HepG2 (cell line): ENCODE results near the gene ENPP7. TPM values are rescaled to one million over a fixed set of nuclear protein-coding genes. Genes with fewer than 3 reads are reported as not detected.

Experiments
- ATAC-seq: fragments of 200-7000 bp; cut with Tn5 transposase; 3 replicates; pipeline ENCODE4 v1.9.1; 2020; ENCODE audit warnings: mild to moderate bottlenecking, moderate library complexity
- BruUV-seq: library from RNA; stranded (reverse); fragments of 400-500 nt; replicated peaks from 2 replicates; lab custom pipeline; 2021; lab: Mats Ljungman, UMichigan
- CTCF ChIA-PET: fragments of 300-600 bp; formaldehyde crosslinking; extraction: SDS; loops from one replicate; lab custom pipeline; 2021; ENCODE audit warnings: low total read pairs, inconsistent platforms, low intra/inter-chr PET ratio; lab: Yijun Ruan, JAX
- POLR2A ChIA-PET: fragments of 350-600 bp; sonication (Branson Sonifier 250); formaldehyde crosslinking; loops from one replicate; lab custom pipeline; 2020; ENCODE audit warnings: antibody characterized with exemption, inconsistent platforms; lab: Yijun Ruan, JAX
- DNase-seq: peaks from one replicate; pipeline ENCODE4 v3.0.0-alpha.2; 2015; ENCODE audit warnings: low spot score
- FAIRE-seq: peaks from 3 replicates; lab custom pipeline; 2011; peaks lifted over from hg19 to GRCh38; lab: Jason Lieb, UNC
- H2AFZ ChIP-seq: one replicate; pipeline ENCODE4 v1.6.1; 2011; ENCODE audit warnings: low read length, inconsistent platforms
- H3K27ac ChIP-seq: fragments of 300-600 bp; 3 replicates; pipeline ENCODE4 v1.8.0; 2011; ENCODE audit warnings: mixed run types, mild to moderate bottlenecking, mixed read lengths, low read length, inconsistent platforms; ENCODE audit not compliant: insufficient read depth; ENCODE audit errors: extremely low read length
- H3K27me3 ChIP-seq, 2 experiments: fragments of 200-600 bp in 1 of 2; 2 replicates in 1 of 2; 3 replicates in 1 of 2; pipeline versions ENCODE4 v1.6.0 to v1.8.0; 2011; ENCODE audit warnings: low read length in 2 of 2, mild to moderate bottlenecking in 2 of 2, moderate library complexity in 2 of 2, inconsistent platforms in 1 of 2; ENCODE audit not compliant: insufficient read depth in 2 of 2, control insufficient read depth in 1 of 2
- H3K36me3 ChIP-seq, 2 experiments: fragments of 200-600 bp in 1 of 2; replicated peaks in 1 of 2; 2 replicates in 1 of 2; 3 replicates in 1 of 2; pipeline versions ENCODE4 v1.5.1 to v1.8.0; 2011; ENCODE audit warnings: low read length in 2 of 2, inconsistent platforms in 1 of 2; ENCODE audit not compliant: insufficient read depth in 2 of 2, control insufficient read depth in 1 of 2
- H3K4me1 ChIP-seq: 2 replicates; pipeline ENCODE4 v1.5.1; 2012; ENCODE audit warnings: low read length, inconsistent platforms; ENCODE audit not compliant: insufficient read depth
- H3K4me2 ChIP-seq: 2 replicates; pipeline ENCODE4 v1.6.0; 2011; ENCODE audit warnings: low read depth, low read length, inconsistent platforms
- H3K4me3 ChIP-seq, 3 experiments: fragments of 200-600 bp in 1 of 3; sonication (generic), shearing (Covaris generic) in 1 of 3; replicated peaks in 1 of 3; 2 replicates each; pipeline ENCODE4 v1.5.1; 2011 to 2016; ENCODE audit warnings: low read length in 3 of 3, inconsistent platforms in 2 of 3, low read depth in 2 of 3, mild to moderate bottlenecking in 2 of 3, control low read depth in 1 of 3, mixed read lengths in 1 of 3; ENCODE audit not compliant: insufficient read depth in 1 of 3
- H3K79me2 ChIP-seq: one replicate; pipeline ENCODE4 v1.6.1; 2011; ENCODE audit warnings: low read length, inconsistent platforms; ENCODE audit not compliant: insufficient read depth
- H3K9ac ChIP-seq: 2 replicates; pipeline ENCODE4 v1.6.0; 2011; ENCODE audit warnings: mild to moderate bottlenecking, low read depth, low read length, inconsistent platforms; ENCODE audit not compliant: insufficient read depth
- H3K9me3 ChIP-seq: 2 replicates; pipeline ENCODE4 v1.5.1; 2012; ENCODE audit warnings: mild to moderate bottlenecking, low read length
- H4K20me1 ChIP-seq: 2 replicates; pipeline ENCODE4 v1.6.0; 2011; ENCODE audit warnings: inconsistent platforms, mild to moderate bottlenecking, low read length, moderate library complexity; ENCODE audit not compliant: insufficient read depth
- WGBS: methylation state at CpG from one replicate; pipeline ENCODE4 v1.1.6; 2017; ENCODE audit warnings: low lambda C conversion rate; 5-methylcytosine and 5-hydroxymethylcytosine counted together
- in situ Hi-C: cut with HindIII; loops from 2 replicates; pipeline ENCODE4 v1.10.0; 2017; ENCODE audit warnings: low pct_unique_long_range_greater_than_20kb; ENCODE audit not compliant: extremely low pct_ligation_motif_present
- intact Hi-C: fragments of 100-400 bp; cut with micrococcal nuclease; formaldehyde crosslinking; loops from one replicate; pipeline ENCODE4 v1.10.0; 2022; ENCODE audit not compliant: unreplicated experiment
- polyA plus RNA-seq, 8 experiments: library from polyadenylated mRNA; depleted of rRNA in 3 of 8; stranded (reverse) in 7 of 8; unstranded in 1 of 8; fragments of >200 nt; fragmentation: Illumina TruSeq in 4 of 8; extraction: Trizol in 4 of 8; gene quantifications; 2 replicates each; pipeline versions ENCODE4 v1.2.1 to v1.2.3, GENCODE V29; 2011 to 2016; ENCODE audit warnings: low read depth in 4 of 8, missing spikeins in 1 of 8, mixed read lengths in 1 of 8; ENCODE audit not compliant: insufficient read depth in 1 of 8
- total RNA-seq, 5 experiments: library from RNA; depleted of rRNA; stranded (reverse); fragments of >200 nt; fragmentation: Illumina TruSeq; extraction: Trizol; gene quantifications; 2 replicates each; pipeline ENCODE4 v1.2.3, GENCODE V29; 2016; ENCODE audit warnings: low read depth in 1 of 5
- TF ChIP-seq, protein P1 (sequence below): sonication (generic); formaldehyde crosslinking; IDR thresholded peaks from 2 replicates; pipeline ENCODE4 v1.8.0; 2022; ENCODE audit warnings: mild to moderate bottlenecking, missing genetic modification reagents, moderate library complexity
- TF ChIP-seq, protein P2 (sequence below): sonication (generic); formaldehyde crosslinking; IDR thresholded peaks from 2 replicates; pipeline ENCODE4 v1.5.1; 2020; ENCODE audit warnings: mild to moderate bottlenecking, missing genetic modification reagents, moderate library complexity

Gene ENPP7
- total and polyA plus RNA-seq, 2 of the 13 experiments (the other 11 are each of a cell fraction or from before 2014, with no cell fraction given), result 1.1 to 2.2 TPM

DNA sequence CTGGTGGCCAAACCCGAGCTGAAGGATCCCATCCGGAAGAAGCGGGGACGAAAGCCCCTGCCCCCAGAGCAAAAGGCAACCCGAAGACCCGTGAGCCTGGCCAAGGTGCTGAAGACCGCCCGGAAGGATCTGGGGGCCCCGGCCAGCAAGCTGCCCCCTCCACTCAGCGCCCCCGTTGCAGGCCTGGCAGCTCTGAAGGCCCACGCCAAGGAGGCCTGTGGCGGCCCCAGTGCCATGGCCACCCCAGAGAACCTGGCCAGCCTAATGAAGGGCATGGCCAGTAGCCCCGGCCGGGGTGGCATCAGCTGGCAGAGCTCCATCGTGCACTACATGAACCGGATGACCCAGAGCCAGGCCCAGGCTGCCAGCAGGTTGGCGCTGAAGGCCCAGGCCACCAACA, 53.1 kb downstream of the ENPP7 start:
- ATAC-seq, result no peak
- Histone ChIP-seq H2AFZ (no peak overlapping the region), H3K27ac (no peak overlapping the region), H4K20me1 (peaks cover 18% of the 10 kb centered on the region; the same call in 1 of the 2 replicates), H3K36me3 (peaks cover 23 to 35% of the 10 kb centered on the region in 2 experiments)
- TF ChIP-seq, protein P1, sequence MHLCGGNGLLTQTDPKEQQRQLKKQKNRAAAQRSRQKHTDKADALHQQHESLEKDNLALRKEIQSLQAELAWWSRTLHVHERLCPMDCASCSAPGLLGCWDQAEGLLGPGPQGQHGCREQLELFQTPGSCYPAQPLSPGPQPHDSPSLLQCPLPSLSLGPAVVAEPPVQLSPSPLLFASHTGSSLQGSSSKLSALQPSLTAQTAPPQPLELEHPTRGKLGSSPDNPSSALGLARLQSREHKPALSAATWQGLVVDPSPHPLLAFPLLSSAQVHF, result no peak
- TF ChIP-seq, protein P2, sequence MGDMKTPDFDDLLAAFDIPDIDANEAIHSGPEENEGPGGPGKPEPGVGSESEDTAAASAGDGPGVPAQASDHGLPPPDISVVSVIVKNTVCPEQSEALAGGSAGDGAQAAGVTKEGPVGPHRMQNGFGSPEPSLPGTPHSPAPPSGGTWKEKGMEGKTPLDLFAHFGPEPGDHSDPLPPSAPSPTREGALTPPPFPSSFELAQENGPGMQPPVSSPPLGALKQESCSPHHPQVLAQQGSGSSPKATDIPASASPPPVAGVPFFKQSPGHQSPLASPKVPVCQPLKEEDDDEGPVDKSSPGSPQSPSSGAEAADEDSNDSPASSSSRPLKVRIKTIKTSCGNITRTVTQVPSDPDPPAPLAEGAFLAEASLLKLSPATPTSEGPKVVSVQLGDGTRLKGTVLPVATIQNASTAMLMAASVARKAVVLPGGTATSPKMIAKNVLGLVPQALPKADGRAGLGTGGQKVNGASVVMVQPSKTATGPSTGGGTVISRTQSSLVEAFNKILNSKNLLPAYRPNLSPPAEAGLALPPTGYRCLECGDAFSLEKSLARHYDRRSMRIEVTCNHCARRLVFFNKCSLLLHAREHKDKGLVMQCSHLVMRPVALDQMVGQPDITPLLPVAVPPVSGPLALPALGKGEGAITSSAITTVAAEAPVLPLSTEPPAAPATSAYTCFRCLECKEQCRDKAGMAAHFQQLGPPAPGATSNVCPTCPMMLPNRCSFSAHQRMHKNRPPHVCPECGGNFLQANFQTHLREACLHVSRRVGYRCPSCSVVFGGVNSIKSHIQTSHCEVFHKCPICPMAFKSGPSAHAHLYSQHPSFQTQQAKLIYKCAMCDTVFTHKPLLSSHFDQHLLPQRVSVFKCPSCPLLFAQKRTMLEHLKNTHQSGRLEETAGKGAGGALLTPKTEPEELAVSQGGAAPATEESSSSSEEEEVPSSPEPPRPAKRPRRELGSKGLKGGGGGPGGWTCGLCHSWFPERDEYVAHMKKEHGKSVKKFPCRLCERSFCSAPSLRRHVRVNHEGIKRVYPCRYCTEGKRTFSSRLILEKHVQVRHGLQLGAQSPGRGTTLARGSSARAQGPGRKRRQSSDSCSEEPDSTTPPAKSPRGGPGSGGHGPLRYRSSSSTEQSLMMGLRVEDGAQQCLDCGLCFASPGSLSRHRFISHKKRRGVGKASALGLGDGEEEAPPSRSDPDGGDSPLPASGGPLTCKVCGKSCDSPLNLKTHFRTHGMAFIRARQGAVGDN (CRISPR knock-in tag), result 0 out of 2 replicates have a peak, but pooled peaks have one; percentile 20
- TF ChIP-seq, all 625 proteins: peak for 1
- Histone ChIP-seq H3K4me1 (peaks cover 35% of the 10 kb centered on the region), H3K4me3 (no peak overlapping the region), H3K9me3 (no peaks in the 10 kb centered on the region), H3K4me2 (no peak overlapping the region), H3K27me3 (peaks cover 0 to 11% of the 10 kb centered on the region in 2 experiments; a peak in 4 of 5 replicates), H3K79me2 (peaks cover 11% of the 10 kb centered on the region), H3K9ac (no peak overlapping the region)
- DNase-seq (no peak), FAIRE-seq (no peak)
- in situ Hi-C loops, result no loop called here
- ChIA-PET CTCF (no interaction called here), POLR2A (no interaction called here)
- 96% methylated on average over 7 of the region's 18 CpGs for WGBS
- no TSS peak for BruUV-seq
- intact Hi-C loops, result no loop called here
